ENCODE results near the gene SLC39A11. TPM values are rescaled to one million over a fixed set of nuclear protein-coding genes. Genes with fewer than 3 reads are reported as not detected.

SLC39A11 gene
- total RNA-seq, 2 experiments from 2014 or later, result 9.7 to 12.2 TPM

- TF ChIP-seq CTCF (IDR thresholded peaks at IDR 0.05), result no peak
- no peaks in the 10 kb centered on the region for H3K9me3 Mint-ChIP-seq
- no peaks in the 10 kb centered on the region for H3K36me3 ChIP-seq (ENCODE audit: insufficient read depth, low read length)
- H3K4me1 Mint-ChIP-seq (ENCODE audit: low read depth), result peaks cover 47% of the 10 kb centered on the region
- no peak overlapping the region for H3K4me3 ChIP-seq (ENCODE audit: low read length)
- CTCF ChIA-PET, result no interaction called here
- peaks cover 50% of the 10 kb centered on the region for H3K4me1 ChIP-seq (ENCODE audit: insufficient read depth, low read length)
- no peaks in the 10 kb centered on the region for H3K9me3 ChIP-seq (ENCODE audit: control insufficient read depth in 1 of 2, insufficient read depth in 1 of 2, low read length in 2 of 2)
- no peak overlapping the region for H3K27ac Mint-ChIP-seq
- ATAC-seq (ENCODE audit: poor library complexity) (no peak), DNase-seq (no peak)
- intact Hi-C loops (cut with DNase I, micrococcal nuclease), result loop anchor here (1.0 to 10.0 kb wide), 5 partner anchors 364 to 1481 kb away; partner anchors contain the start of genes COG1 (in 1 of the 2) and RPL38 (in 1 of the 2)
- no peak overlapping the region for H3K4me3 Mint-ChIP-seq
- POLR2A ChIA-PET, result no interaction called here
- no peak overlapping the region for H3K27ac ChIP-seq (ENCODE audit: low read depth in 1 of 2, low read length in 2 of 2)
- H3K27me3 ChIP-seq (ENCODE audit: control insufficient read depth in 1 of 2, insufficient read depth in 2 of 2, low read length in 2 of 2), result no peaks in the 10 kb centered on the region
- H3K27me3 Mint-ChIP-seq, result no peaks in the 10 kb centered on the region
- no peaks in the 10 kb centered on the region for H3K36me3 Mint-ChIP-seq (ENCODE audit: low read depth)
These were observed 368.8 kb downstream of the SLC39A11 start for GRCh38 chr17:72723711-72724110.

- Histone ChIP-seq H3K36me3 (ENCODE audit: insufficient read depth, low read length) (no peaks in the 10 kb centered on the region), H3K27ac (ENCODE audit: low read depth in 1 of 2, low read length in 2 of 2) (no peak overlapping the region), H3K27me3 (ENCODE audit: control insufficient read depth in 1 of 2, insufficient read depth in 2 of 2, low read length in 2 of 2) (no peaks in the 10 kb centered on the region), H3K4me1 (ENCODE audit: insufficient read depth, low read length) (peaks cover 23% of the 10 kb centered on the region), H3K4me3 (ENCODE audit: low read length) (no peak overlapping the region), H3K9me3 (ENCODE audit: control insufficient read depth in 1 of 2, insufficient read depth in 1 of 2, low read length in 2 of 2) (no peaks in the 10 kb centered on the region)
- CTCF ChIA-PET, result interaction anchor here (1.1 kb wide), 1 partner anchor 12 kb away, joined by 3 read pairs; no protein-coding TSS in a partner anchor
- intact Hi-C loops (cut with DNase I, micrococcal nuclease), result loop anchor here (5.0 to 10.0 kb wide), 4 partner anchors 367 to 1484 kb away; partner anchors contain the start of genes COG1 (in 1 of the 2) and RPL38 (in 1 of the 2)
- no peak overlapping the region for H3K4me3 Mint-ChIP-seq
- H3K9me3 Mint-ChIP-seq, result no peaks in the 10 kb centered on the region
- TF ChIP-seq CTCF (IDR thresholded peaks at IDR 0.05), result no peak
- DNase-seq (no peak), ATAC-seq (ENCODE audit: poor library complexity) (no peak)
- peaks cover 28% of the 10 kb centered on the region for H3K4me1 Mint-ChIP-seq (ENCODE audit: low read depth)
- H3K27ac Mint-ChIP-seq, result no peak overlapping the region
- H3K27me3 Mint-ChIP-seq, result no peaks in the 10 kb centered on the region
- H3K36me3 Mint-ChIP-seq (ENCODE audit: low read depth), result no peaks in the 10 kb centered on the region
- POLR2A ChIA-PET, result interaction anchor here (0.6 kb wide), 1 partner anchor 452 kb away, joined by 4 read pairs; no protein-coding TSS in a partner anchor
These were observed 372.0 kb downstream of the SLC39A11 start for GRCh38 chr17:72720494-72720825.

GRCh38 chr17:72719578-72720493 lies 372.7 kb downstream of the SLC39A11 start:
- TF ChIP-seq CTCF (IDR thresholded peaks at IDR 0.05), result no peak
- peak overlapping the region; percentile 73 for H3K27ac Mint-ChIP-seq
- H3K27me3 ChIP-seq (ENCODE audit: control insufficient read depth in 1 of 2, insufficient read depth in 2 of 2, low read length in 2 of 2), result no peaks in the 10 kb centered on the region
- ATAC-seq (ENCODE audit: poor library complexity) (peak; percentile 89), DNase-seq (peak; percentile 12 to 73 (median 40))
- H3K27me3 Mint-ChIP-seq, result no peaks in the 10 kb centered on the region
- H3K9me3 ChIP-seq (ENCODE audit: control insufficient read depth in 1 of 2, insufficient read depth in 1 of 2, low read length in 2 of 2), result no peaks in the 10 kb centered on the region
- peak overlapping the region; percentile 45 for H3K4me3 ChIP-seq (ENCODE audit: low read length)
- no peaks in the 10 kb centered on the region for H3K9me3 Mint-ChIP-seq
- no peak overlapping the region for H3K27ac ChIP-seq (ENCODE audit: low read depth in 1 of 2, low read length in 2 of 2)
- H3K4me1 Mint-ChIP-seq (ENCODE audit: low read depth), result peaks cover 26% of the 10 kb centered on the region
- peaks cover 23% of the 10 kb centered on the region for H3K4me1 ChIP-seq (ENCODE audit: insufficient read depth, low read length)
- intact Hi-C loops (cut with DNase I, micrococcal nuclease), result loop anchor here (5.0 to 10.0 kb wide), 4 partner anchors 367 to 1485 kb away; partner anchors contain the start of genes COG1 (in 1 of the 2) and RPL38 (in 1 of the 2)
- H3K36me3 Mint-ChIP-seq (ENCODE audit: low read depth), result peaks cover 4% of the 10 kb centered on the region
- H3K4me3 Mint-ChIP-seq, result peak overlapping the region; percentile 78
- ChIA-PET CTCF (interaction anchor here (0.9 to 1.1 kb wide), 2 partner anchors 11 to 650 kb away, joined by 3 to 4 read pairs; no protein-coding TSS in a partner anchor), POLR2A (interaction anchor here (0.6 to 1.2 kb wide), 2 partner anchors 128 to 452 kb away, joined by 4 read pairs; no protein-coding TSS in a partner anchor)
- H3K36me3 ChIP-seq (ENCODE audit: insufficient read depth, low read length), result no peaks in the 10 kb centered on the region
